Stimulated activated CD8-positive, alpha-beta memory T cell treated with anti-CD3 and anti-CD28 coated beads, Interleukin-7, amount 100 ng/mL, for 48 hours (primary cell): ENCODE measurements around the gene EIF3B.
"Not testable (repeated sequence)": the region's sequence is repeated elsewhere in the genome, so short reads cannot be mapped to it uniquely, and the experiment has no call there.

Experiments
- DNase-seq, 2 donors: peaks; one replicate each; pipeline ENCODE4 v3.0.0-alpha.2; 2020; ENCODE audit warnings: low read depth in 1 of 2; ENCODE audit errors: extremely low read depth in 1 of 2

EIF3B gene

GRCh38 chr7:2399848-2400587, 45.4 kb downstream of the EIF3B start:
- DNase-seq: no peak

- no peak for DNase-seq
These were observed 48.0 kb downstream of the EIF3B start for GRCh38 chr7:2402687-2403013.

- peak; percentile 86 to 88 for DNase-seq
These were observed 48.5 kb downstream of the EIF3B start, which contains the start of gene CHST12 for GRCh38 chr7:2403014-2403717. Gene CHST12, plus strand, starts transcription at chr7:2403611. Its CDS starts 29,029 bp downstream, at chr7:2432640.

GRCh38 chr7:2403718-2404648, 49.4 kb downstream of the EIF3B start:
- DNase-seq: no peak

GRCh38 chr7:2404714-2405119, 50.1 kb downstream of the EIF3B start:
- no peak for DNase-seq

GRCh38 chr7:2405201-2405600, 50.6 kb downstream of the EIF3B start:
- DNase-seq: no peak

- DNase-seq: peak; percentile 58 to 72
These were observed 51.1 kb downstream of the EIF3B start for GRCh38 chr7:2405601-2406345.

GRCh38 chr7:2409745-2410414, 55.3 kb downstream of the EIF3B start:
- no peak for DNase-seq

GRCh38 chr7:2411049-2411448, 56.4 kb downstream of the EIF3B start:
- no peak for DNase-seq

GRCh38 chr7:2411815-2412586, 57.4 kb downstream of the EIF3B start:
- DNase-seq: no peak

- DNase-seq: no peak
These were observed 58.1 kb downstream of the EIF3B start for GRCh38 chr7:2412587-2413201.

GRCh38 chr7:2416063-2416462, 61.4 kb downstream of the EIF3B start:
- no peak for DNase-seq

- DNase-seq: no peak
These were observed 62.0 kb downstream of the EIF3B start for GRCh38 chr7:2416650-2417049.

GRCh38 chr7:2417178-2417577, 62.6 kb downstream of the EIF3B start:
- DNase-seq: not testable (repeated sequence)

- peak; percentile 60 to 63 for DNase-seq
These were observed 63.4 kb downstream of the EIF3B start for GRCh38 chr7:2417981-2418481.

- DNase-seq: no peak
These were observed 65.7 kb downstream of the EIF3B start for GRCh38 chr7:2420216-2420933.

GRCh38 chr7:2421943-2422310, 67.3 kb downstream of the EIF3B start:
- DNase-seq: no peak

- no peak for DNase-seq
These were observed 71.1 kb downstream of the EIF3B start for GRCh38 chr7:2425749-2426148.
